NCI-H187 (cell line): Measurements from ENCODE around the gene GPD2.
A peak's percentile ranks its signal among the peaks of the same experiment; 100 is the strongest.

Experiments
- DNase-seq, 2 experiments: peaks; one replicate each; lab custom pipeline; 2025; lab: John Stamatoyannopoulos, UW

GPD2 gene

GRCh38 chr2:156436497-156437085 lies 412 bp downstream of the GPD2 start:
- no peak for DNase-seq

GRCh38 chr2:156437272-156437930 lies 1.2 kb downstream of the GPD2 start:
- DNase-seq: no peak

- DNase-seq: no peak
Measured at GRCh38 chr2:156437931-156438410, 1.8 kb downstream of the GPD2 start.

- DNase-seq: no peak
Measured at GRCh38 chr2:156443089-156443488, 6.9 kb downstream of the GPD2 start.

- DNase-seq: no peak
Measured at GRCh38 chr2:156445296-156446220, 9.4 kb downstream of the GPD2 start.

- DNase-seq: no peak
Measured at GRCh38 chr2:156447761-156448160, 11.6 kb downstream of the GPD2 start.

GRCh38 chr2:156448766-156449165 lies 12.6 kb downstream of the GPD2 start:
- no peak for DNase-seq

- no peak for DNase-seq
Measured at GRCh38 chr2:156452971-156453370, 16.8 kb downstream of the GPD2 start.

- no peak for DNase-seq
Measured at GRCh38 chr2:156455361-156455975, 19.3 kb downstream of the GPD2 start.

GRCh38 chr2:156456616-156457015 lies 20.4 kb downstream of the GPD2 start:
- peak in 1 of 2 experiments; percentile 21 for DNase-seq

- no peak for DNase-seq
Measured at GRCh38 chr2:156457523-156458517, 21.6 kb downstream of the GPD2 start.

GRCh38 chr2:156459720-156460119 lies 23.5 kb downstream of the GPD2 start:
- no peak for DNase-seq

GRCh38 chr2:156464106-156464505 lies 27.9 kb downstream of the GPD2 start:
- no peak for DNase-seq

GRCh38 chr2:156465573-156465972 lies 29.4 kb downstream of the GPD2 start:
- DNase-seq: no peak

- DNase-seq: no peak
Measured at GRCh38 chr2:156466739-156467405, 30.7 kb downstream of the GPD2 start.

- no peak for DNase-seq
Measured at GRCh38 chr2:156470975-156471583, 34.9 kb downstream of the GPD2 start.

GRCh38 chr2:156471762-156472161 lies 35.6 kb downstream of the GPD2 start:
- DNase-seq: no peak

GRCh38 chr2:156472686-156473085 lies 36.5 kb downstream of the GPD2 start:
- DNase-seq: no peak

- no peak for DNase-seq
Measured at GRCh38 chr2:156473445-156473844, 37.3 kb downstream of the GPD2 start.

GRCh38 chr2:156474401-156474800 lies 38.2 kb downstream of the GPD2 start:
- no peak for DNase-seq
